Nephron (organoid): ENCODE data around the gene ARHGAP6.

Experiments used
- H3K27ac Mint-ChIP-seq, 3 experiments: 2 replicates each; pipeline ENCODE4 v1.8.0; 2020; ENCODE audit warnings: mixed read lengths in 3 of 3, mild to moderate bottlenecking in 2 of 3, moderate library complexity in 1 of 3
- H3K27me3 Mint-ChIP-seq: 2 replicates; pipeline ENCODE4 v1.8.0; 2021; ENCODE audit warnings: low read depth, mild to moderate bottlenecking, moderate library complexity, mixed read lengths
- H3K36me3 Mint-ChIP-seq: 2 replicates; pipeline ENCODE4 v1.8.0; 2020; ENCODE audit warnings: low read depth, mixed read lengths
- H3K4me1 Mint-ChIP-seq: 2 replicates; pipeline ENCODE4 v1.8.0; 2020; ENCODE audit warnings: mixed read lengths
- H3K4me3 Mint-ChIP-seq, 3 experiments: 2 replicates each; pipeline ENCODE4 v1.8.0; 2020; ENCODE audit warnings: mild to moderate bottlenecking in 3 of 3, mixed read lengths in 3 of 3, moderate library complexity in 2 of 3
- H3K9me3 Mint-ChIP-seq: 2 replicates; pipeline ENCODE4 v1.8.0; 2020; ENCODE audit warnings: mixed read lengths
- TF ChIP-seq, protein P1 (sequence below), 3 experiments: fragments of 200-600 bp; sonication (generic); IDR thresholded peaks; one replicate each; pipeline ENCODE4 v1.5.0; 2021; ENCODE audit warnings: antibody characterized with exemption in 3 of 3; ENCODE audit not compliant: unreplicated experiment in 3 of 3

The ARHGAP6 gene

DNA sequence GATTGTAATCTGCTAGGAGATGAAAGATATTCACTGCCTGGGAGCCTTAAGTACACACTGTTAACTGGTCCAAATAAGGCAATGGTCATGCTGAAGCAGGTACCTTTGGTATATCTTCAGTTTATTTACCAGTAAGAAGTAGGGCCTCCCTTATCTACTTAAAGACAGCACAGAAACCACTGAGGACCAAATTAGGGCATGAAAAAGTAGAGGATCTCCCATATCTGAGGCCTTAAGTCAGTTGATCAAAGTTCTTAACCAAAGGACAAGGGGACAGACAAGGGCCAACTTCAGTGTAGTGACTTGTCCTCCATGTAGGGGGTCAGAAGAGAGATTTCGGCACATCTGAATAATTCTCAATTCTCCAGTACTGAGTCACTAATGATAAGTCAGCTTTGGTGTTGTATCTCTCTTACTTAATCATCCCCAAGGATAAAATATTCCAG lies 313.4 kb downstream of the ARHGAP6 start:
- no peaks in the 10 kb centered on the region for H3K4me1 Mint-ChIP-seq
- H3K27me3 Mint-ChIP-seq, result no peaks in the 10 kb centered on the region
- no peak overlapping the region for H3K4me3 Mint-ChIP-seq
- H3K36me3 Mint-ChIP-seq, result no peaks in the 10 kb centered on the region
- H3K9me3 Mint-ChIP-seq, result no peaks in the 10 kb centered on the region
- no peak overlapping the region for H3K27ac Mint-ChIP-seq
- TF ChIP-seq, protein P1, sequence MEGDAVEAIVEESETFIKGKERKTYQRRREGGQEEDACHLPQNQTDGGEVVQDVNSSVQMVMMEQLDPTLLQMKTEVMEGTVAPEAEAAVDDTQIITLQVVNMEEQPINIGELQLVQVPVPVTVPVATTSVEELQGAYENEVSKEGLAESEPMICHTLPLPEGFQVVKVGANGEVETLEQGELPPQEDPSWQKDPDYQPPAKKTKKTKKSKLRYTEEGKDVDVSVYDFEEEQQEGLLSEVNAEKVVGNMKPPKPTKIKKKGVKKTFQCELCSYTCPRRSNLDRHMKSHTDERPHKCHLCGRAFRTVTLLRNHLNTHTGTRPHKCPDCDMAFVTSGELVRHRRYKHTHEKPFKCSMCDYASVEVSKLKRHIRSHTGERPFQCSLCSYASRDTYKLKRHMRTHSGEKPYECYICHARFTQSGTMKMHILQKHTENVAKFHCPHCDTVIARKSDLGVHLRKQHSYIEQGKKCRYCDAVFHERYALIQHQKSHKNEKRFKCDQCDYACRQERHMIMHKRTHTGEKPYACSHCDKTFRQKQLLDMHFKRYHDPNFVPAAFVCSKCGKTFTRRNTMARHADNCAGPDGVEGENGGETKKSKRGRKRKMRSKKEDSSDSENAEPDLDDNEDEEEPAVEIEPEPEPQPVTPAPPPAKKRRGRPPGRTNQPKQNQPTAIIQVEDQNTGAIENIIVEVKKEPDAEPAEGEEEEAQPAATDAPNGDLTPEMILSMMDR (IDR thresholded peaks at IDR 0.05; ENCODE audit: unreplicated experiment in 3 of 3), result no peak

DNA sequence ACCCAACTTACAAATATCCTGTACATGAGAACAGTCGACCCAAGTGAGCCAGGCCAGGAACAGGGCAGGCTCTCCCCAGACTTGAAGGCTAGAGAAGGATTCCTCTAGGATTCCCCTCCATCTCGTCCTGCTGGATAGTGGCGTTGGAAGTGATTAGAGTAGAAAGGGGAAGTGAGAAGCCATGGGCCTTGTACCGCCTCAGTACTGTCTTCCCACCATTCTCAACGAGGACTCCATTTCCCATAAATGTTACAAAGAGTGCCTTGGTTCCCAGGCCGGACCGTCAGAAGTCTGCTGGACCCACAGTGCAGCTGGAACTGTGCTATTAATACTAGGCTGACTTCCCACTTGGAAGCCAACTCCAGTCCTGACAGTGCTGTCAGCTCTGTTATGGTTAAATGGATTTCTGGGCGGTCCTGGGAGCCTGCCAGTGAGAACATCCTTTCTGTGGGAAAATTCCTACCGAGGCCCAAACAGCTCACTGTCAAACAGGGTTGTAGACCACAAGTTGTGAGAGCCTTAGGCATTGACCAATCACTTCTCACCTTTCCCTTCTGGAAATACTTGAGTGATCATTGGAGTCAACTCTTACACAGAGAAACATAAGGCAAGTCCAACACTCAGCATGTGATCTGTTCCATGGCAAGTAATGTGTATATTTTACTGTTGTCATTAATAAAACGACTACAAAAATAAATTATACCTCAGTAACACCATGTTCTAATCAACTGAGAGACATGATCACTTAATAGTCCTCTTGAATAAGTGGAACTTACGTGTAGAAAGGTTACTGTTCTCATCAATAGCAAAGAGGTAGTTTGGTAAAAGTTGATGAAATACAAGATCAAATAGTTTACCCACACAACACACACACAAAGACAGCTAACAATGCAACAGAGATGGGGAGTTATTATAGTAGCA lies 314.1 kb downstream of the ARHGAP6 start:
- no peaks in the 10 kb centered on the region for H3K36me3 Mint-ChIP-seq
- TF ChIP-seq, protein P1 (IDR thresholded peaks at IDR 0.05; ENCODE audit: unreplicated experiment in 3 of 3), result no peak

DNA sequence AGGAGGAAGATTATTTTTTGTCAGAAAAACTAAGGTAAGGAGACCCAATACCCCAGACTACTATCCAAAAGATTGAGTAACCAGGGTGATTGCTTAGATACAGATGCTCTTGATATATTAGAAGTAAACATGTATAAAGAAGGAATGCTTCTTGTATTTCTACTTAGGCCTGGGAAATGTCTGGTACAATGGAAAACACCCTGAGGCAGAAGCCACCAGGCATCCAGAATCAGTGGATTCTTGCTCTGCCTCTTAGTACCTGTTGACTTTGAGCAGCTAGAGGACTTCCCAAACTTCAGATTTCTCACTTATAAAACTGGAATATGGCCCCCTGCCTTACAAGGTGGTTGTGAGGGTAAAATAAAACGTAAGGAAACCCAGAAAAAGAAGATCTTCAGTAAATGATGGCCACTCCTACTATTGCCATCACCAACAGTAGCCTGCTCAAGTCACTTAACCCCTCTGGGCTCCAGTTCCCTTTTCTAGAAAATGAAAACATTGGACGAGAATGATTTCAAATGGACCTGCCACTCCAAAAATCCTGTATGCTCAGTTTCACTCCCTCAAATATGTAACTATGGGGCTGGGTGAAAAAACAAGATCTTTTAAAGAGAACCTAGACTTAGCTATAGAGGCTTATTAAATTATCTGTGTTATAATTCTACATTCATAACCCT lies 315.9 kb downstream of the ARHGAP6 start:
- TF ChIP-seq, protein P1 (IDR thresholded peaks at IDR 0.05; ENCODE audit: unreplicated experiment in 3 of 3), result no peak
- Mint-ChIP-seq H3K4me3 (no peak overlapping the region), H3K4me1 (no peaks in the 10 kb centered on the region), H3K27me3 (no peaks in the 10 kb centered on the region), H3K27ac (no peak overlapping the region), H3K9me3 (no peaks in the 10 kb centered on the region), H3K36me3 (no peaks in the 10 kb centered on the region)

More for the DNA sequence above, 314.1 kb downstream of the ARHGAP6 start:
- H3K9me3 Mint-ChIP-seq, result no peaks in the 10 kb centered on the region
- no peak overlapping the region for H3K4me3 Mint-ChIP-seq
- H3K4me1 Mint-ChIP-seq, result no peaks in the 10 kb centered on the region
- no peaks in the 10 kb centered on the region for H3K27me3 Mint-ChIP-seq
- H3K27ac Mint-ChIP-seq, result peak overlapping the region in 1 of 3 experiments; percentile 25

DNA sequence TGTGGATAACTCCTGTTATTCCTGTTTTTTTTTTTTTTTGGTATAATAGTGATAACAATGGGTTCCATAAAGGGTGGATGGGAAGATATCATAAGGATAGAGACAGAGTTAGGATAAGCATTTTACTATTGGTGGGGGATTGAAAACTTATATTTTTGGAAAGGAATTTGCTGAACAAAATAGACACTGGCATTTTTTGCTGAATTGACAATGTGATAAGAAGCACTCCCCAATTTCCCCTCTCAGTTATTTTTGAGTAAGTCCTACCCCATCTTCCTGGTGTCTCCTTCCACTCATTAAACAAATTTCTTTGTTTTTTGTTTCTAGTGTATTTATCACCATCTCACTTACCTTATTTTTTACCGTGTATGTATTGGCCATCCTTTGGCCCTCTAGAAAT lies 316.7 kb downstream of the ARHGAP6 start:
- Mint-ChIP-seq H3K9me3 (no peaks in the 10 kb centered on the region), H3K27ac (no peak overlapping the region), H3K27me3 (no peaks in the 10 kb centered on the region), H3K36me3 (no peaks in the 10 kb centered on the region), H3K4me3 (no peak overlapping the region), H3K4me1 (no peaks in the 10 kb centered on the region)
- TF ChIP-seq, protein P1 (IDR thresholded peaks at IDR 0.05; ENCODE audit: unreplicated experiment in 3 of 3), result no peak

DNA sequence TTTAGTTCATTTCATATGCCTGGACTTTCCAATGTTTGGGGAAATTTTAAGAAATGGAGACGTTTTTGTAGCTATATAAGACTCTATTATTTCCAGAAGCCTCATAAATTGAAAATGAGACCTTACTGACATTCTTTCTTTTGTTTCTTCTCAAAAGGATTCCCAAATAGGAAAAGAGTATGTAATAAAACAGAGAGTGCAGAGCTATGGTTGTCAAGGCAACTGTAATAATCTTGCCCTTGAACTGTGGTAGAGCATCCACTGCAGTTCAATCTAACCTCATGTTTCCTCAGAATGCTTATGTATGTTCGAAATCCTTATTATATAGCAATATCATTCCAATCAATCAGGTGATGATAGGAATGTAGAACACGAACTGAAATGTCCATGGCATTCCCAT lies 318.4 kb downstream of the ARHGAP6 start:
- TF ChIP-seq, protein P1 (IDR thresholded peaks at IDR 0.05; ENCODE audit: unreplicated experiment in 3 of 3), result no peak
- H3K4me3 Mint-ChIP-seq, result no peak overlapping the region
- no peaks in the 10 kb centered on the region for H3K4me1 Mint-ChIP-seq
- H3K9me3 Mint-ChIP-seq, result no peaks in the 10 kb centered on the region
- H3K36me3 Mint-ChIP-seq, result no peaks in the 10 kb centered on the region
- H3K27me3 Mint-ChIP-seq, result no peaks in the 10 kb centered on the region
- H3K27ac Mint-ChIP-seq, result no peak overlapping the region
